ENCODE data around the gene CPXM2.

CPXM2 gene

DNA sequence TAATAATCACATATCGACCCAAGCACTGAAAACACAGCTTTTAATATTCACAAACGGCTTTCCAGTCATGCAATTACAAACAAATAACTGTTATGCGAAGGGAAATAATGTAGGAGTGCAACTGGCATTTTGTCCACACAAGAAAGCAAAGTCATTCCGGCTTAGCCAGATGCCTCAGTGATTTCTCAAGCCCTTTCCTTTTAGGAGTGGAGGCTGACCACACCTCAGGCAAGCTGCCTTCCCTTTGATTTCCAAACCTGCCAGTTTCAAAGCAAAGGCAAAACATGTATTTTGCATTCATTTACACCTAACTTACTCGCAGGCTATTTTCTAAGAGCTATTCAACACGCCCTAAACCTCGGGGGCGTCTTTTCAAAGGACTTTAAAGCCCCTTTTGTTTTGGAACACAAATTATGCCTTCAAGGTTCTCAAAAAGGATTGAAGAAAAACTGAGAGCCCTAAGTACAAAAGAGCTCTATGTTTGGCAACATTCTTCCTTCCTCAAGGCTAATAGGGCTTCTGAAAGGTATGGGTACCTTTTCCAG, 109.6 kb downstream of the CPXM2 start:
- DNase-seq (ENCODE audit: insufficient read length, low spot score) (no peak), FAIRE-seq (no peak)
- TF ChIP-seq POLR2A (IDR thresholded peaks at IDR 0.05; ENCODE audit: low read depth, low read length), result no peak

DNA sequence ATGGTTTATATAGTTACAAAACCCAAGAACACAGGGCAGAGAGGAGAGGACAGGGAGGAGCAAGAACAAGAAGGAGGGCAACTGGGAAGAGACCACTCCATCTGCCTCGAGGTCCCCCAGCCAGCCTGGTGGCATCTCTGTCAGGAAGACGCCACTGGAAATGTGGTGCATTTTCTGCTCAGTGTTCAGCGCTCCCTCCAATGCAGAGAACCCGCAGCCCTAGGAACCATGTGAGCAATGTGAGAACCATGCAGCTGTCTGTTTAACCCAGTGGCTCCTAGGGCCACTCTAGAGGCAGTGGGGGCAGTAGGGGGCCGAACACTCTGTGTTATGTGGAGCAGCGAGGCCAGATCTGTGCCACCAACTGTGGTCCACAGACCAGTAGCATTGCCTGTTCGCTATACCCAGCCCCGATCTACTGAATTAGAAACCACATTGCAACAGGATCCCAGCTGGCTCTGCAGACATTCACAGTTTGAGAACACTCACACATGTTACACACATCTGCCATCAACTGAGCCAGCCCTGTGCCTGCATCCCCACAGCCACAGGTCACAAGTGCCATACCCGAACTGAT, 110.2 kb downstream of the CPXM2 start:
- DNase-seq (ENCODE audit: insufficient read length, low spot score), result no peak

DNA sequence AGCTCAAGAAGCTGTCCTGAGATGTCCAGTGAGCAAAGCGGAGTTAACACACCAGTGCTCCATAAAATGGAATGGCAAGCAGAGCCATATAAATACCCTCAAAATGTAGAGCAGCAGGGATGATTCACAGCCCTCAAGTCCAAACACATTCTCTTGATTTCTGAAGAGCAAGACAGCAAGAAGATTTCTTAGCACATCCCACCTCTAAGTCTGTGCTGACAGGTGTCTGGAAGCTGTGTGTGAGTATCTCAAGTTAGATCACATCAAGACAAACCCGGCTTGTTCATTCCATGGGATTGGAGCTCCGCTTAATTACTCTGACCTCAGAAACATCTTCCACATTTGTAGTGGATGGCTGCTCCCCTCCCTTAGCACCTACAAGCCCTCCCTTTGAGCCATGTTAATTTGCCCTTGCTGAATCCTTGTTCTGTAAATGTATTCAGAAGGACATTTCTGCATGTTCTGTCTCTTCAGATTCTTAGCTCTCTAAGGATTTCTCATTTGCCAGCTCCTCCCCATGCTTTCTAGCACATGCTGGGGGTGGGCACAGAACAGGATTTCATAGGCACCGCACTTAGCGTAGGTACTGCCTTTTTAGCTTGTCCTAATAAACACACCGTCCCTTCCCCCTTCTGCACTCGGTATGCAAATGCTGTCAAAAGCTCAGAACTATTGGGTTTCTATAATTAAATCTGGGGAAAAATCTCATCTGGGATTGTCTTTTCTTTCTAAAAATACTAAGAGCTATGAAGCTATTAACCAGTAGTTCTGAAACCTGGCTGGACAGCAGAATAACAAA, 112.7 kb downstream of the CPXM2 start:
- no peak for TF ChIP-seq POU2F2 (IDR thresholded peaks at IDR 0.05; ENCODE audit: low read depth, low read length)
- TF ChIP-seq POLR2AphosphoS5 (IDR thresholded peaks at IDR 0.05; ENCODE audit: low read depth, low read length), result no peak
- DNase-seq (ENCODE audit: insufficient read length, low spot score) (no peak), FAIRE-seq (no peak)

More for the DNA sequence above, 110.2 kb downstream of the CPXM2 start:
- TF ChIP-seq PAX5 (IDR thresholded peaks at IDR 0.05; ENCODE audit: insufficient read depth, low read length, severe bottlenecking), result no peak
- TF ChIP-seq POU2F2 (IDR thresholded peaks at IDR 0.05; ENCODE audit: low read depth, low read length), result no peak
- no peak for TF ChIP-seq SPI1 (IDR thresholded peaks at IDR 0.05; ENCODE audit: low read depth, low read length)
- no peak for TF ChIP-seq TAF1 (IDR thresholded peaks at IDR 0.05; ENCODE audit: low read depth, low read length)
- no peak for TF ChIP-seq POLR2AphosphoS5 (IDR thresholded peaks at IDR 0.05; ENCODE audit: low read depth, low read length)
- FAIRE-seq, result no peak

- DNase-seq (ENCODE audit: insufficient read length, low spot score) (no peak), FAIRE-seq (no peak)
- TF ChIP-seq TAF1 (IDR thresholded peaks at IDR 0.05; ENCODE audit: low read depth, low read length) (no peak), SPI1 (IDR thresholded peaks at IDR 0.05; ENCODE audit: low read depth, low read length) (no peak), POLR2A (IDR thresholded peaks at IDR 0.05; ENCODE audit: low read depth, low read length) (no peak), PAX5 (IDR thresholded peaks at IDR 0.05; ENCODE audit: insufficient read depth, low read length, severe bottlenecking) (no peak)
Observed at GRCh38 chr10:123777881-123778280, 113.7 kb downstream of the CPXM2 start.

DNA sequence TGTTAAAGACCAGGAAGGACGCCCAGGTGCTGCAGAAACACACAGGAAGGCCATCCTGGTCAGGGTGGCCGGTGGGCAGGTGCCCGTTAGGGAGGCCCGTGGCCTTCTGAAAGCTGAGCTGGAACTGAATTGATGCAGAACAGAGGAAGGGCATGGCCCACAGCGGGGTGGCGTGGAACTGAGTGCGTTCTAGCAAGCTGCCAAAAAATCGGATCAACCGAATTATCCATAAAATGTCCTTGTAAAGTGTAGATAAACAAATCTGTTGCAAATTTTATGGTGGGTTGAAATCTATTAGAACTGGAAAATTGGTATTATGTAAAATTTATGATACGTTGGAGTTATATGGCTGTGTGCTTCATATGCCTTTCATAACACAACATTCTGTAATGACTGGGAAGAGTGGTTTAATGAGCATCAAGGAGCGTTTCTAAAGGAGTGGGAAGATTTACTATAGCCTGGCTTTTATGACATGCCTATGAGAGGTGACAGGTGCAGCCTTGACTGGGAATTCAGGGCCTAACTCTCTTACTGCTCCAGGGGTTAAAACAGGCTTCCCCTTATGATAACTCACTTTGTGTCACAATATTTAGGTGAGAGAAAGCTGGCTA, 117.4 kb downstream of the CPXM2 start:
- FAIRE-seq (no peak), DNase-seq (ENCODE audit: insufficient read length, low spot score) (no peak)
- TF ChIP-seq POLR2AphosphoS5 (IDR thresholded peaks at IDR 0.05; ENCODE audit: low read depth, low read length) (no peak), POU2F2 (IDR thresholded peaks at IDR 0.05; ENCODE audit: low read depth, low read length) (no peak), SPI1 (IDR thresholded peaks at IDR 0.05; ENCODE audit: low read depth, low read length) (no peak), PAX5 (IDR thresholded peaks at IDR 0.05; ENCODE audit: insufficient read depth, low read length, severe bottlenecking) (no peak), POLR2A (IDR thresholded peaks at IDR 0.05; ENCODE audit: low read depth, low read length) (no peak), TAF1 (IDR thresholded peaks at IDR 0.05; ENCODE audit: low read depth, low read length) (no peak)

DNA sequence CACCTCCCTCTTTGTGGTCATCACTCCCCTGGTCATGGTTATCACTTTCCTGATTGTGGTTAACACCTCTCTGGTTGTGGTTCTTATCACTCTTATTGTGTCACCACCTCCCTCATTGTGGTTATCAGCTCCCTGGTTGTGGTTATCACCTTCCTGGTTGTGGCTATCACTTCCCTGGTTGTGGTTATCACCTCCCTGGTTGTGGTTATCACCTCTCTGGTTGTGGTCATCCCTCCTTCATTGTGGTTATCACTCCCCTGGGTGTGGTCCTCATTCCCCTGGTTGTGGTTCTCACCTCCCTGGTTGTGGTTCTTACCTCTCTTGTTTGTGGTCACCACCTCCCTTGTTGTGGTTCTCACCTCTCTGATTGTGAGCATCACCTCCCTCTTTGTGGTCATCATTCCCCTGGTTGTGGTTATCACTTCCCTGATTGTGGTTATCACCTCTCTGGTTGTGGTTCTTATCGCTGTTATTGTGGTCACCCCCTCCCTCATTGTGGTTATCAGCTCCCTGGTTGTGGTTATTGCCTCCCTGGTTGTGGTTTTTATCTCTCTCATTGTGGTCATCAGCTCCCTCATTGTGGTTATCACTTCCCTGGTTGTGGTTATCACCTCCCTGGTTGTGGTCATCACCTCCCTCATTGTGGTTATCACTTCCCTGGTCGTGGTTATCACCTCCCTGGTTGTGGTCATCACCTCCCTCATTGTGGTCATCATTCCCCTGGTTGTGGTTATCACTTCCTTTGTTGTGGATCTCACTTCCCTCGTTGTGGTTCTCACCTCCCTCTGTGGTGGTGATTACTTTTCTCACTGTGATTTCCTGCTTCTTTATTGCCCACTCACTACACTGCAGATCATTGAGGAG, 118.7 kb downstream of the CPXM2 start:
- FAIRE-seq, result peak; percentile 43
- TF ChIP-seq POLR2AphosphoS5 (IDR thresholded peaks at IDR 0.05; ENCODE audit: low read depth, low read length), result no peak
- TF ChIP-seq SPI1 (IDR thresholded peaks at IDR 0.05; ENCODE audit: low read depth, low read length), result peak; percentile 38

GRCh38 chr10:123771877-123772644, 119.5 kb downstream of the CPXM2 start:
- DNase-seq (ENCODE audit: insufficient read length, low spot score) (no peak), FAIRE-seq (no peak)
- TF ChIP-seq POU2F2 (IDR thresholded peaks at IDR 0.05; ENCODE audit: low read depth, low read length), result no peak
- TF ChIP-seq SPI1 (IDR thresholded peaks at IDR 0.05; ENCODE audit: low read depth, low read length), result no peak
- no peak for TF ChIP-seq POLR2AphosphoS5 (IDR thresholded peaks at IDR 0.05; ENCODE audit: low read depth, low read length)
- no peak for TF ChIP-seq TAF1 (IDR thresholded peaks at IDR 0.05; ENCODE audit: low read depth, low read length)
- no peak for TF ChIP-seq POLR2A (IDR thresholded peaks at IDR 0.05; ENCODE audit: low read depth, low read length)
- no peak for TF ChIP-seq PAX5 (IDR thresholded peaks at IDR 0.05; ENCODE audit: insufficient read depth, low read length, severe bottlenecking)

More for the DNA sequence above, 118.7 kb downstream of the CPXM2 start:
- no peak for DNase-seq (ENCODE audit: insufficient read length, low spot score)

- TF ChIP-seq POLR2A (IDR thresholded peaks at IDR 0.05; ENCODE audit: low read depth, low read length) (no peak), TAF1 (IDR thresholded peaks at IDR 0.05; ENCODE audit: low read depth, low read length) (no peak), POLR2AphosphoS5 (IDR thresholded peaks at IDR 0.05; ENCODE audit: low read depth, low read length) (no peak), SPI1 (IDR thresholded peaks at IDR 0.05; ENCODE audit: low read depth, low read length) (no peak), PAX5 (IDR thresholded peaks at IDR 0.05; ENCODE audit: insufficient read depth, low read length, severe bottlenecking) (no peak), POU2F2 (IDR thresholded peaks at IDR 0.05; ENCODE audit: low read depth, low read length) (no peak)
- DNase-seq (ENCODE audit: insufficient read length, low spot score), result no peak
- FAIRE-seq, result no peak
Observed at GRCh38 chr10:123769647-123770046, 122.0 kb downstream of the CPXM2 start.

- no peak for DNase-seq (ENCODE audit: insufficient read length, low spot score)
- no peak for FAIRE-seq
Observed at GRCh38 chr10:123766761-123767160, 124.8 kb downstream of the CPXM2 start.

More at GRCh38 chr10:123766761-123767160, 124.8 kb downstream of the CPXM2 start:
- TF ChIP-seq PAX5 (IDR thresholded peaks at IDR 0.05; ENCODE audit: insufficient read depth, low read length, severe bottlenecking), result no peak
- no peak for TF ChIP-seq POLR2A (IDR thresholded peaks at IDR 0.05; ENCODE audit: low read depth, low read length)
